ENCODE results near the gene ANKS6.

DNA sequence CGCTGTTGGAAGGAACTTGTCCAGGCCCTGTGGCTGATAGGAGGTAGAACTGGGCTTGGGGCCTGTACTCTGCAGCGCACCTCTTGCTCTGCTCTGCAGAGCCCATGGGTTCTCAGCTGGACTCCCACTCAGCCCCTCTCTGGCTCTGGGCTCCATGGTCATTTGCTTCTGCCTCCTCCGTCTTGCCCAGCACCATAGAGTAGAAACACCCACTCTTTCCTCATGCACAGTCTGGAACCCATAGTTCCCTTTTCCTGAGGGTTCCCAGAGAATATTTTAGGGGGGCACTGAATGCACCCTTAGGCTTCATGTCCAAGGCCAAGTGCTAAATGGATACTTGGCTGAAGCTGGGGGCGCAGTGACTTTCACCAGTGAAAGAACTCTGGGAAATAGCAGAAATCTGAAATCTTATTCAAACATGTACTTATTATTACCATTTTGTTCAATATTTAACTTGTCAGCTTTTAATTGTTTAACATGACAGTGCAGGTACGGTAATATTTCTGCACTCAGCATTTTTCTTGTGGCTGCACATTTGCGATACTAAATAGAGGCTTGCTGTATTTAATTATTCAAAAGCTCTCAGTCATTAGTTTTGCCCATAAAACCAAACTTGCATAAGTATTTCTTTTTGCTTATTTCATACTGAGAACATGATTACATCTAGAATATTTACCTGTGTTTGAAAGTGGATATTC lies 42.7 kb upstream of the ANKS6 start:
- TF ChIP-seq, protein P1, sequence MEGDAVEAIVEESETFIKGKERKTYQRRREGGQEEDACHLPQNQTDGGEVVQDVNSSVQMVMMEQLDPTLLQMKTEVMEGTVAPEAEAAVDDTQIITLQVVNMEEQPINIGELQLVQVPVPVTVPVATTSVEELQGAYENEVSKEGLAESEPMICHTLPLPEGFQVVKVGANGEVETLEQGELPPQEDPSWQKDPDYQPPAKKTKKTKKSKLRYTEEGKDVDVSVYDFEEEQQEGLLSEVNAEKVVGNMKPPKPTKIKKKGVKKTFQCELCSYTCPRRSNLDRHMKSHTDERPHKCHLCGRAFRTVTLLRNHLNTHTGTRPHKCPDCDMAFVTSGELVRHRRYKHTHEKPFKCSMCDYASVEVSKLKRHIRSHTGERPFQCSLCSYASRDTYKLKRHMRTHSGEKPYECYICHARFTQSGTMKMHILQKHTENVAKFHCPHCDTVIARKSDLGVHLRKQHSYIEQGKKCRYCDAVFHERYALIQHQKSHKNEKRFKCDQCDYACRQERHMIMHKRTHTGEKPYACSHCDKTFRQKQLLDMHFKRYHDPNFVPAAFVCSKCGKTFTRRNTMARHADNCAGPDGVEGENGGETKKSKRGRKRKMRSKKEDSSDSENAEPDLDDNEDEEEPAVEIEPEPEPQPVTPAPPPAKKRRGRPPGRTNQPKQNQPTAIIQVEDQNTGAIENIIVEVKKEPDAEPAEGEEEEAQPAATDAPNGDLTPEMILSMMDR (IDR thresholded peaks at IDR 0.05; ENCODE audit: low read depth, low read length, missing input control), result no peak
- TF ChIP-seq, protein P2, sequence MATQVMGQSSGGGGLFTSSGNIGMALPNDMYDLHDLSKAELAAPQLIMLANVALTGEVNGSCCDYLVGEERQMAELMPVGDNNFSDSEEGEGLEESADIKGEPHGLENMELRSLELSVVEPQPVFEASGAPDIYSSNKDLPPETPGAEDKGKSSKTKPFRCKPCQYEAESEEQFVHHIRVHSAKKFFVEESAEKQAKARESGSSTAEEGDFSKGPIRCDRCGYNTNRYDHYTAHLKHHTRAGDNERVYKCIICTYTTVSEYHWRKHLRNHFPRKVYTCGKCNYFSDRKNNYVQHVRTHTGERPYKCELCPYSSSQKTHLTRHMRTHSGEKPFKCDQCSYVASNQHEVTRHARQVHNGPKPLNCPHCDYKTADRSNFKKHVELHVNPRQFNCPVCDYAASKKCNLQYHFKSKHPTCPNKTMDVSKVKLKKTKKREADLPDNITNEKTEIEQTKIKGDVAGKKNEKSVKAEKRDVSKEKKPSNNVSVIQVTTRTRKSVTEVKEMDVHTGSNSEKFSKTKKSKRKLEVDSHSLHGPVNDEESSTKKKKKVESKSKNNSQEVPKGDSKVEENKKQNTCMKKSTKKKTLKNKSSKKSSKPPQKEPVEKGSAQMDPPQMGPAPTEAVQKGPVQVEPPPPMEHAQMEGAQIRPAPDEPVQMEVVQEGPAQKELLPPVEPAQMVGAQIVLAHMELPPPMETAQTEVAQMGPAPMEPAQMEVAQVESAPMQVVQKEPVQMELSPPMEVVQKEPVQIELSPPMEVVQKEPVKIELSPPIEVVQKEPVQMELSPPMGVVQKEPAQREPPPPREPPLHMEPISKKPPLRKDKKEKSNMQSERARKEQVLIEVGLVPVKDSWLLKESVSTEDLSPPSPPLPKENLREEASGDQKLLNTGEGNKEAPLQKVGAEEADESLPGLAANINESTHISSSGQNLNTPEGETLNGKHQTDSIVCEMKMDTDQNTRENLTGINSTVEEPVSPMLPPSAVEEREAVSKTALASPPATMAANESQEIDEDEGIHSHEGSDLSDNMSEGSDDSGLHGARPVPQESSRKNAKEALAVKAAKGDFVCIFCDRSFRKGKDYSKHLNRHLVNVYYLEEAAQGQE (IDR thresholded peaks at IDR 0.05), result no peak
- no peak for TF ChIP-seq TAF1 (conservative IDR thresholded peaks at IDR 0.05)
